Measurements from ENCODE around the gene PLPPR2. TPM values are rescaled to one million over a fixed set of nuclear protein-coding genes. Genes with fewer than 3 reads are reported as not detected.

PLPPR2 gene
- total RNA-seq, 1 experiment from 2014 or later = 5.6 TPM

GRCh38 chr19:11383706-11384048, 28.4 kb downstream of the PLPPR2 start:
- Histone ChIP-seq H3K27me3 (replicated peaks; ENCODE audit: control insufficient read depth, insufficient read depth, low read length) (no peaks in the 10 kb centered on the region), H3K4me1 (0 out of 2 replicates have a peak, but pooled peaks cover 4% of the 10 kb centered on the region), H3K36me3 (ENCODE audit: control insufficient read depth, insufficient read depth, low read length) (no peaks in the 10 kb centered on the region), H3K9me3 (no peaks in the 10 kb centered on the region), H3K4me3 (ENCODE audit: low read depth, low read length) (peak overlapping the region; percentile 59)
- Mint-ChIP-seq H3K4me1 (ENCODE audit: low read depth, unreplicated experiment) (no peaks in the 10 kb centered on the region), H3K4me3 (ENCODE audit: unreplicated experiment) (peak overlapping the region; percentile 95), H3K9me3 (ENCODE audit: unreplicated experiment) (no peaks in the 10 kb centered on the region), H3K27me3 (ENCODE audit: insufficient read depth, unreplicated experiment) (no peaks in the 10 kb centered on the region), H3K27ac (ENCODE audit: unreplicated experiment) (no peak overlapping the region), H3K36me3 (ENCODE audit: insufficient read depth, unreplicated experiment) (peaks cover 12% of the 10 kb centered on the region)
- intact Hi-C loops (cut with micrococcal nuclease; ENCODE audit: unreplicated experiment) = loop anchor here (5.0 kb wide), 1 partner anchor 34 kb away; the partner anchor contains the start of gene RGL3
- no TSS peak for BruUV-seq (replicated peaks)
- ChIA-PET CTCF (interaction anchor here (0.6 to 2.7 kb wide), 14 partner anchors 9 to 176 kb away, joined by 4 to 31 read pairs (median 8); partner anchors contain the start of genes ELOF1, ODAD3, PRKCSH and RGL3), POLR2A (interaction anchor here (0.5 to 2.3 kb wide), 8 partner anchors 9 to 442 kb away, joined by 3 to 19 read pairs (median 4); partner anchors contain the start of genes RGL3 and SWSAP1)
- no peak for DNase-seq
- no peak for TF ChIP-seq CTCF (IDR thresholded peaks at IDR 0.05; ENCODE audit: insufficient read depth in 1 of 2, low read depth in 1 of 2, low read length in 1 of 2, severe bottlenecking in 1 of 2, unreplicated experiment in 1 of 2)

DNA sequence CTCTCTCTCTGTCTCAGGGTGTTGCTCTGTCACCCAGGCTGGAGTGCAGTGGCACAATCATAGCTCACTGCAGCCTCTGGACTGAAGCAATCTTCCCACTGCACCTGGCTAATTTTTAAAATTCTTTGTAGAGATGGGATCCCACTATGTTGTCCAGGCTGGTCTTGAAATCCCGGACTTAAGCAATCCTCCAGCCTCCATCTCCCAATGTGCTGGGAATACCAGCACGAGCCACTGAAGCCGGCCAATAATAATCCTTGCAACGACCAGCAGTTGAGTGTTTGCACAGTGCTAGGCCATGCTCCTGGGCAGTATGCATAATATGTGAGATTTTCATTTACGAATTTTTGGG, 29.5 kb downstream of the PLPPR2 start:
- CTCF ChIA-PET = interaction anchor here (0.9 to 2.7 kb wide), 6 partner anchors 10 to 98 kb away, joined by 4 to 28 read pairs (median 16); partner anchors contain the start of genes ODAD3, PRKCSH and SWSAP1
- H3K4me1 Mint-ChIP-seq (ENCODE audit: low read depth, unreplicated experiment) = no peaks in the 10 kb centered on the region
- H3K27ac Mint-ChIP-seq (ENCODE audit: unreplicated experiment) = peak overlapping the region; percentile 43
- Histone ChIP-seq H3K9me3 (no peaks in the 10 kb centered on the region), H3K4me3 (ENCODE audit: low read depth, low read length) (no peak overlapping the region), H3K27me3 (replicated peaks; ENCODE audit: control insufficient read depth, insufficient read depth, low read length) (no peaks in the 10 kb centered on the region), H3K36me3 (ENCODE audit: control insufficient read depth, insufficient read depth, low read length) (no peaks in the 10 kb centered on the region), H3K4me1 (0 out of 2 replicates have a peak, but pooled peaks cover 4% of the 10 kb centered on the region)
- H3K36me3 Mint-ChIP-seq (ENCODE audit: insufficient read depth, unreplicated experiment) = peaks cover 12% of the 10 kb centered on the region
- no peaks in the 10 kb centered on the region for H3K9me3 Mint-ChIP-seq (ENCODE audit: unreplicated experiment)
- no peak for TF ChIP-seq CTCF (IDR thresholded peaks at IDR 0.05; ENCODE audit: insufficient read depth in 1 of 2, low read depth in 1 of 2, low read length in 1 of 2, severe bottlenecking in 1 of 2, unreplicated experiment in 1 of 2)
- no peaks in the 10 kb centered on the region for H3K27me3 Mint-ChIP-seq (ENCODE audit: insufficient read depth, unreplicated experiment)
- POLR2A ChIA-PET = interaction anchor here (0.5 to 2.3 kb wide), 2 partner anchors 10 to 1251 kb away, joined by 5 to 19 read pairs; partner anchors contain the start of gene SWSAP1
- BruUV-seq (replicated peaks) = no TSS peak
- intact Hi-C loops (cut with micrococcal nuclease; ENCODE audit: unreplicated experiment) = loop anchor here (5.0 kb wide), 1 partner anchor 33 kb away; the partner anchor contains the start of gene RGL3
- peak overlapping the region; percentile 95 for H3K4me3 Mint-ChIP-seq (ENCODE audit: unreplicated experiment)
- DNase-seq = no peak

DNA sequence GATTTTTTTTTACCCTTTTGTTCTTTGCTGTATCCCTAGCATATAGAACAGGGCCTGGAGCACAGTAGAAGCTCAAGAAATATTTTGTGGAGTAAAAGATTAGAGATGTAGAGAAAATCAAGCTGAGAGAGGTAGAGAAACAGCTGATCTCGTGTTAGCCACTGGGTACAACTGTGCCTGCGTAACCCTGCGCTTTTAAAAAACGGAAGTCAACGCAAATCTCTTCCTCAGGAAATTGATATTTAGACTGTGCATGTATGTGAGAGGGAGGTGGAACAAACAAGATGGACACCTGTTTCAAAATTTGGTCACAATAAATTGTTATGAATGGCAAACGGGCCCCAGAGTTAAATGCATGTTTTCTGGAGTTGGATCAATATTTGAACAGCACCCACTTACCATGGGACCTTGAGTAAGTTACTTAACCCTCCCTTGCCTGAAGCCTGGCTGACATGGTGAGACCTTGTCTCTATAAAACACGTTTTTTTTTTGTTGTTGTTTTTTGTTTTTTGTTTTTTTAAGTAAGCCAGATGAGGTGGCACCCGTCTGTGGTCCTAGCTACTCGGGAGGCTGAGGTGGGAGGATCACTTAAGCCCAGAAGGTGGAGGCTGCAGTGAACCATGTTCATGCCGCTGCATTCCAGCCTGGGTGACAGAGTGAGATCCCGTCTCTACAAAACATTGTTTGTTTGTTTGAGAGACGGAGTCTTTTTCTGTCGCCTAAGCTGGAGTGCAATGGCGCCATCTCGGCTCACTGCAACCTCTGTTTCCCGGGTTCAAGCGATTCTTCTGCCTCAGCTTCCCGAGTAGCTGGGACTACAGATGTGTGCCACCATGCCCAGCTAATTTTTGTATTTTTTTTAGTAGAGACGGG, 32.2 kb downstream of the PLPPR2 start:
- Mint-ChIP-seq H3K27ac (ENCODE audit: unreplicated experiment) (no peak overlapping the region), H3K27me3 (ENCODE audit: insufficient read depth, unreplicated experiment) (no peaks in the 10 kb centered on the region), H3K4me1 (ENCODE audit: low read depth, unreplicated experiment) (no peaks in the 10 kb centered on the region), H3K9me3 (ENCODE audit: unreplicated experiment) (peaks cover 8% of the 10 kb centered on the region), H3K36me3 (ENCODE audit: insufficient read depth, unreplicated experiment) (no peaks in the 10 kb centered on the region), H3K4me3 (ENCODE audit: unreplicated experiment) (no peak overlapping the region)
- ChIA-PET CTCF (interaction anchor here (0.9 kb wide), 1 partner anchor 20 kb away, joined by 3 read pairs; no protein-coding TSS in a partner anchor), POLR2A (no interaction called here)
- Histone ChIP-seq H3K4me3 (ENCODE audit: low read depth, low read length) (no peak overlapping the region), H3K36me3 (ENCODE audit: control insufficient read depth, insufficient read depth, low read length) (no peaks in the 10 kb centered on the region; the same call in 1 of the 2 replicates), H3K9me3 (peaks cover 4% of the 10 kb centered on the region), H3K4me1 (0 out of 2 replicates have a peak, but pooled peaks cover 4% of the 10 kb centered on the region), H3K27me3 (replicated peaks; ENCODE audit: control insufficient read depth, insufficient read depth, low read length) (no peaks in the 10 kb centered on the region)
- BruUV-seq (replicated peaks) = no TSS peak
- intact Hi-C loops (cut with micrococcal nuclease; ENCODE audit: unreplicated experiment) = no loop called here
- no peak for DNase-seq
- TF ChIP-seq CTCF (IDR thresholded peaks at IDR 0.05; ENCODE audit: insufficient read depth in 1 of 2, low read depth in 1 of 2, low read length in 1 of 2, severe bottlenecking in 1 of 2, unreplicated experiment in 1 of 2) = no peak

All from Caco-2 (cell line).